SK-N-SH (cell line): ENCODE results near the gene MTAP. TPM values are rescaled to one million over a fixed set of nuclear protein-coding genes. Genes with fewer than 3 reads are reported as not detected.

Experiments used
- CTCF ChIA-PET: fragments of 300-600, 350-600 bp; formaldehyde crosslinking; extraction: SDS; loops from one replicate; lab custom pipeline; 2021; lab: Yijun Ruan, JAX
- POLR2A ChIA-PET: fragments of 350-600 bp; sonication (Branson Sonifier 250); formaldehyde crosslinking; extraction: SDS; loops from one replicate; lab custom pipeline; 2020; ENCODE audit warnings: antibody characterized with exemption, inconsistent platforms; lab: Yijun Ruan, JAX
- DNase-seq: peaks from one replicate; pipeline ENCODE4 v3.0.0; 2012
- H2AFZ ChIP-seq: fragments of 200-600 bp; sonication (generic); 2 replicates; pipeline ENCODE4 v1.8.1; 2016; ENCODE audit warnings: antibody characterized with exemption, mild to moderate bottlenecking, low read depth
- H3F3A ChIP-seq: fragments of 200-600 bp; sonication (generic); replicated peaks from 2 replicates; pipeline ENCODE3; 2016; ENCODE audit warnings: antibody characterized with exemption, mild to moderate bottlenecking; ENCODE audit not compliant: insufficient read depth
- H3K27ac ChIP-seq, 2 experiments: fragments of 200-500 bp in 1 of 2; fragments of 200-600 bp in 1 of 2; sonication (Bioruptor generic) in 1 of 2; sonication (generic), shearing (Covaris generic) in 1 of 2; 2 replicates each; pipeline versions ENCODE4 v1.5.1 to v1.6.1; 2014 to 2016; ENCODE audit warnings: low read depth in 2 of 2, inconsistent platforms in 1 of 2, low read length in 1 of 2, mild to moderate bottlenecking in 1 of 2, mixed read lengths in 1 of 2
- H3K27me3 ChIP-seq: fragments of 200-600 bp; sonication (generic), shearing (Covaris generic); 2 replicates; pipeline ENCODE4 v1.6.1; 2016; ENCODE audit warnings: mixed run types; ENCODE audit not compliant: insufficient read depth
- H3K36me3 ChIP-seq, 2 experiments: fragments of 200-500 bp in 1 of 2; fragments of 200-600 bp in 1 of 2; sonication (Bioruptor generic) in 1 of 2; sonication (generic) in 1 of 2; replicated peaks in 1 of 2; 2 replicates each; pipeline versions ENCODE3 to v1.5.1; 2014 to 2016; ENCODE audit warnings: low read length in 1 of 2, mild to moderate bottlenecking in 1 of 2; ENCODE audit not compliant: insufficient read depth in 2 of 2, control insufficient read depth in 1 of 2
- H3K4me1 ChIP-seq, 2 experiments: fragments of 200-500 bp in 1 of 2; fragments of 200-600 bp in 1 of 2; sonication (Bioruptor generic) in 1 of 2; sonication (generic), shearing (Covaris generic) in 1 of 2; 2 replicates each; pipeline versions ENCODE4 v1.5.1 to v1.6.1; 2014 to 2016; ENCODE audit warnings: low read depth in 1 of 2, low read length in 1 of 2, mixed run types in 1 of 2; ENCODE audit not compliant: insufficient read depth in 2 of 2, control insufficient read depth in 1 of 2
- H3K4me2 ChIP-seq: fragments of 200-600 bp; sonication (generic), shearing (Covaris generic); 2 replicates; pipeline ENCODE4 v1.6.1; 2017; ENCODE audit warnings: mixed run types
- H3K4me3 ChIP-seq, 2 experiments: fragments of 200-500 bp in 1 of 2; fragments of 200-600 bp in 1 of 2; sonication (Bioruptor generic) in 1 of 2; sonication (generic), shearing (Covaris generic) in 1 of 2; 2 replicates each; pipeline versions ENCODE4 v1.5.1 to v1.8.1; 2014 to 2016; ENCODE audit warnings: low read depth in 2 of 2, inconsistent platforms in 1 of 2, low read length in 1 of 2, mild to moderate bottlenecking in 1 of 2, mixed read lengths in 1 of 2, moderate library complexity in 1 of 2
- H3K79me2 ChIP-seq: fragments of 200-600 bp; sonication (generic); 2 replicates; pipeline ENCODE4 v1.8.1; 2017; ENCODE audit warnings: mild to moderate bottlenecking; ENCODE audit not compliant: insufficient read depth
- H3K9ac ChIP-seq: fragments of 200-600 bp; sonication (generic); 2 replicates; pipeline ENCODE4 v1.6.1; 2017; ENCODE audit warnings: mixed run types
- H3K9me2 ChIP-seq: fragments of 200-600 bp; sonication (generic); 2 replicates; pipeline ENCODE4 v1.6.1; 2017; ENCODE audit warnings: mixed run types
- H3K9me3 ChIP-seq: fragments of 200-600 bp; sonication (generic); 2 replicates; pipeline ENCODE4 v1.6.1; 2017; ENCODE audit warnings: mixed run types, mild to moderate bottlenecking, moderate library complexity
- H4K20me1 ChIP-seq: fragments of 200-600 bp; sonication (generic); 2 replicates; pipeline ENCODE4 v1.6.1; 2017; ENCODE audit warnings: mild to moderate bottlenecking, mixed run types; ENCODE audit not compliant: insufficient read depth
- CHD2 ChIP-seq: fragments of 150-350 bp; IDR thresholded peaks from 2 replicates; pipeline ENCODE4 v1.6.1; 2018; ENCODE audit warnings: low read length; ENCODE audit not compliant: partially characterized antibody
- ELF1 ChIP-seq: IDR thresholded peaks from 2 replicates; pipeline ENCODE4 v1.4.0; 2012
- GABPA ChIP-seq: IDR thresholded peaks from 2 replicates; pipeline ENCODE4 v1.4.0; 2012; ENCODE audit warnings: low read depth, mild to moderate bottlenecking
- JUND ChIP-seq: IDR thresholded peaks from 2 replicates; pipeline ENCODE4 v1.4.0; 2012
- MXI1 ChIP-seq: IDR thresholded peaks from 2 replicates; pipeline ENCODE4 v1.6.1; 2012; ENCODE audit warnings: mild to moderate bottlenecking, low read depth, low read length, improper control_type of control experiment
- TAF1 ChIP-seq: IDR thresholded peaks from 2 replicates; pipeline ENCODE4 v1.6.1; 2012; ENCODE audit warnings: low read depth, mild to moderate bottlenecking, low read length, moderate library complexity, borderline replicate concordance
- YY1 ChIP-seq: IDR thresholded peaks from 2 replicates; pipeline ENCODE4 v1.4.0; 2012; ENCODE audit warnings: low read depth, mild to moderate bottlenecking
- WGBS: methylation state at CpG from one replicate; pipeline ENCODE4 v1.1.6; 2017; ENCODE audit warnings: low lambda C conversion rate; 5-methylcytosine and 5-hydroxymethylcytosine counted together
- polyA plus RNA-seq, 3 experiments: library from polyadenylated mRNA; depleted of rRNA; stranded (reverse); fragments of >200 nt; gene quantifications; 2 replicates each; pipeline ENCODE4 v1.2.3, GENCODE V29; 2012
- TF ChIP-seq, protein P1 (sequence below): fragments of 150-350 bp; IDR thresholded peaks from 2 replicates; pipeline ENCODE4 v1.6.1; 2016; ENCODE audit warnings: mild to moderate bottlenecking, low read depth, low read length
- TF ChIP-seq, protein P2 (sequence below): fragments of 200-600 bp; sonication (generic); IDR thresholded peaks from 2 replicates; pipeline ENCODE4 v1.6.1; 2017; ENCODE audit warnings: antibody characterized with exemption, mild to moderate bottlenecking, moderate library complexity
- TF ChIP-seq, protein P3 (sequence below): IDR thresholded peaks from 2 replicates; pipeline ENCODE4 v1.6.1; 2012; ENCODE audit warnings: mild to moderate bottlenecking, low read depth, low read length, moderate library complexity

MTAP gene
- polyA plus RNA-seq, 1 of the 3 experiments (the other 2 are of a cell fraction) = 9.8 TPM

DNA sequence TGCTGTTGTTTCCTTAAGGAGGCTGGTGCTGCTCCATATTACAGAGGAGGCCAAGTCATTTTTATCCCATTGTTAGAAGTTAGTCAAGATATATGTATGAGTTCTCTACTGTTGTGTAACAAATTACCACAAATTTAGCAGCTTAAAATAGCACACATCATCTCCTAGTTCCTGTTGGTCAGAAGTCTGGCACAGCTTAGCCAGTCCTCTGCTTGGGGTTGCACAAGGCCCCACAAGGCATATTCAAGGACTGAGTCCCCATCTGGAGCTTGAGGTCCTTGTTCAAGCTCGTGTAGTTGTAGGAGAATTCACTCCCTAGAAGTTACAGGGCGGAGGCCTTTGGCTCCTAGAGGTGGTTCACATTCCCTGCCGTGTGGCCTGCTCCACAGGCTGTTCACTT lies 14.7 kb downstream of the MTAP start (continued):
- TF ChIP-seq, protein P1, sequence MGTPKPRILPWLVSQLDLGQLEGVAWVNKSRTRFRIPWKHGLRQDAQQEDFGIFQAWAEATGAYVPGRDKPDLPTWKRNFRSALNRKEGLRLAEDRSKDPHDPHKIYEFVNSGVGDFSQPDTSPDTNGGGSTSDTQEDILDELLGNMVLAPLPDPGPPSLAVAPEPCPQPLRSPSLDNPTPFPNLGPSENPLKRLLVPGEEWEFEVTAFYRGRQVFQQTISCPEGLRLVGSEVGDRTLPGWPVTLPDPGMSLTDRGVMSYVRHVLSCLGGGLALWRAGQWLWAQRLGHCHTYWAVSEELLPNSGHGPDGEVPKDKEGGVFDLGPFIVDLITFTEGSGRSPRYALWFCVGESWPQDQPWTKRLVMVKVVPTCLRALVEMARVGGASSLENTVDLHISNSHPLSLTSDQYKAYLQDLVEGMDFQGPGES = no peak

DNA sequence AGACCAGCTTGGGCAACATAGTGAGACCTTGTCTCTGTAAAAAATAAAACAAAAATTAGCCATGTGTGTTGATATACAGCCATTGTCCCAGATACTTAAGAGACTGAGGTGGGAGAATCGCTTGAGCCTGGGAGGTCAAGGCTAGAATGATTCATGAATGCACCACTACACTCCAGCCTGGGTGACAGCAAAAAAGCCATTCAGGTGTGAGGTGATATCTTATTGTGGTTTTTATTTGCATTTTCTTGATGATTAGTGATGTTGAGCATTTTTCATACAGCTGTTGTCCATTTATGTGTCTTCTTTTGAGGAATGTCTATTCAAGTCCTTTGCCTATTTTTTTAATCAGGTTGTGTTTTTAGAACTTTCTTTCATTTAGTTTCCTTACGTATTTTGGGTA lies 23.2 kb downstream of the MTAP start:
- ChIA-PET CTCF (interaction anchor here (0.9 to 1.6 kb wide), 3 partner anchors 12 to 212 kb away, joined by 3 to 5 read pairs (median 4); no protein-coding TSS in a partner anchor), POLR2A (no interaction called here)
- no peak for DNase-seq
- no peak overlapping the region for H3K9ac ChIP-seq
- H3K9me2 ChIP-seq = no peaks in the 10 kb centered on the region
- H3K4me3 ChIP-seq = no peak overlapping the region
- no peak overlapping the region for H2AFZ ChIP-seq
- H4K20me1 ChIP-seq = no peaks in the 10 kb centered on the region
- H3K36me3 ChIP-seq = peaks cover 24 to 32% of the 10 kb centered on the region in 2 experiments
- no peak overlapping the region for H3K4me2 ChIP-seq
- no peaks in the 10 kb centered on the region for H3K9me3 ChIP-seq
- no peaks in the 10 kb centered on the region for H3F3A ChIP-seq
- H3K4me1 ChIP-seq = no peaks in the 10 kb centered on the region
- TF ChIP-seq MXI1 = no peak
- TF ChIP-seq TAF1 = no peak
- no peak for TF ChIP-seq GABPA
- TF ChIP-seq JUND = no peak
- no peak for TF ChIP-seq YY1
- TF ChIP-seq, protein P2, sequence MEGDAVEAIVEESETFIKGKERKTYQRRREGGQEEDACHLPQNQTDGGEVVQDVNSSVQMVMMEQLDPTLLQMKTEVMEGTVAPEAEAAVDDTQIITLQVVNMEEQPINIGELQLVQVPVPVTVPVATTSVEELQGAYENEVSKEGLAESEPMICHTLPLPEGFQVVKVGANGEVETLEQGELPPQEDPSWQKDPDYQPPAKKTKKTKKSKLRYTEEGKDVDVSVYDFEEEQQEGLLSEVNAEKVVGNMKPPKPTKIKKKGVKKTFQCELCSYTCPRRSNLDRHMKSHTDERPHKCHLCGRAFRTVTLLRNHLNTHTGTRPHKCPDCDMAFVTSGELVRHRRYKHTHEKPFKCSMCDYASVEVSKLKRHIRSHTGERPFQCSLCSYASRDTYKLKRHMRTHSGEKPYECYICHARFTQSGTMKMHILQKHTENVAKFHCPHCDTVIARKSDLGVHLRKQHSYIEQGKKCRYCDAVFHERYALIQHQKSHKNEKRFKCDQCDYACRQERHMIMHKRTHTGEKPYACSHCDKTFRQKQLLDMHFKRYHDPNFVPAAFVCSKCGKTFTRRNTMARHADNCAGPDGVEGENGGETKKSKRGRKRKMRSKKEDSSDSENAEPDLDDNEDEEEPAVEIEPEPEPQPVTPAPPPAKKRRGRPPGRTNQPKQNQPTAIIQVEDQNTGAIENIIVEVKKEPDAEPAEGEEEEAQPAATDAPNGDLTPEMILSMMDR = no peak
- H3K27ac ChIP-seq = no peak overlapping the region
- H3K79me2 ChIP-seq = peaks cover 27% of the 10 kb centered on the region
- no peaks in the 10 kb centered on the region for H3K27me3 ChIP-seq
- WGBS = 98% methylated on average over 2 of the region's 2 CpGs

DNA sequence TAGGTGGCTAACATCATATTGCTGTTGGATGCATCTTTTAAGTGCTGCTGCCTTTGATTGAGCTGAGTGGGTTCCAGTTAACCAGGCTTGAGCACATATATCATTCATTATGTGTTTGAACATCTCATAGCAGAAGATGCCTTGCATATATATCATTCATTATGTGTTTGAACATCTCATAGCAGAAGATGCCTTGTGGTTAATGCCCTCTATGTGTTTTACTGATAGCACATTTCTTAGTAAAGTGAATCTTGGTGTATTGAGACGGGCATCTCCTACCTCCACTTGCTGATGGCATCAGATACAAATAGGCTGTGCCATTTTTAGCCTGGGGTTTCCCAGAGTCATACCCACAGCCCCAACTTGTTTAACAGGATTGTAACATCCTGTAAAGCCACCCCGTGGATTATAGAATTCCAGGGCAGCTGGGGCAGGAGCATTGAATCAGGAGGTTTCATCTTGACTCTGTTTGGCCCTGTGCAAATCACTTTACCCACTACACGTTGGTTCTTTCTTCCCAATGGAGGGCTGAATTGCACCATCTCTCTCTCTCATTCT lies 26.5 kb downstream of the MTAP start:
- TF ChIP-seq, protein P3, sequence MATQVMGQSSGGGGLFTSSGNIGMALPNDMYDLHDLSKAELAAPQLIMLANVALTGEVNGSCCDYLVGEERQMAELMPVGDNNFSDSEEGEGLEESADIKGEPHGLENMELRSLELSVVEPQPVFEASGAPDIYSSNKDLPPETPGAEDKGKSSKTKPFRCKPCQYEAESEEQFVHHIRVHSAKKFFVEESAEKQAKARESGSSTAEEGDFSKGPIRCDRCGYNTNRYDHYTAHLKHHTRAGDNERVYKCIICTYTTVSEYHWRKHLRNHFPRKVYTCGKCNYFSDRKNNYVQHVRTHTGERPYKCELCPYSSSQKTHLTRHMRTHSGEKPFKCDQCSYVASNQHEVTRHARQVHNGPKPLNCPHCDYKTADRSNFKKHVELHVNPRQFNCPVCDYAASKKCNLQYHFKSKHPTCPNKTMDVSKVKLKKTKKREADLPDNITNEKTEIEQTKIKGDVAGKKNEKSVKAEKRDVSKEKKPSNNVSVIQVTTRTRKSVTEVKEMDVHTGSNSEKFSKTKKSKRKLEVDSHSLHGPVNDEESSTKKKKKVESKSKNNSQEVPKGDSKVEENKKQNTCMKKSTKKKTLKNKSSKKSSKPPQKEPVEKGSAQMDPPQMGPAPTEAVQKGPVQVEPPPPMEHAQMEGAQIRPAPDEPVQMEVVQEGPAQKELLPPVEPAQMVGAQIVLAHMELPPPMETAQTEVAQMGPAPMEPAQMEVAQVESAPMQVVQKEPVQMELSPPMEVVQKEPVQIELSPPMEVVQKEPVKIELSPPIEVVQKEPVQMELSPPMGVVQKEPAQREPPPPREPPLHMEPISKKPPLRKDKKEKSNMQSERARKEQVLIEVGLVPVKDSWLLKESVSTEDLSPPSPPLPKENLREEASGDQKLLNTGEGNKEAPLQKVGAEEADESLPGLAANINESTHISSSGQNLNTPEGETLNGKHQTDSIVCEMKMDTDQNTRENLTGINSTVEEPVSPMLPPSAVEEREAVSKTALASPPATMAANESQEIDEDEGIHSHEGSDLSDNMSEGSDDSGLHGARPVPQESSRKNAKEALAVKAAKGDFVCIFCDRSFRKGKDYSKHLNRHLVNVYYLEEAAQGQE = no peak
- TF ChIP-seq JUND (no peak), ELF1 (no peak), YY1 (no peak), CHD2 (no peak), GABPA (no peak), TAF1 (no peak)
- TF ChIP-seq, protein P2 = no peak
- 77% methylated on average over 2 of the region's 3 CpGs for WGBS
- peaks cover 39 to 55% of the 10 kb centered on the region in 2 experiments for H3K36me3 ChIP-seq
- no peak for DNase-seq
- POLR2A ChIA-PET = no interaction called here
- H3K4me3 ChIP-seq = no peak overlapping the region
- no peaks in the 10 kb centered on the region; a peak in 1 of 4 replicates for H3K4me1 ChIP-seq
- H3K27me3 ChIP-seq = no peaks in the 10 kb centered on the region
- peaks cover 12% of the 10 kb centered on the region for H3K79me2 ChIP-seq
- no peaks in the 10 kb centered on the region for H4K20me1 ChIP-seq
- no peak overlapping the region for H3K27ac ChIP-seq
- H3K9me3 ChIP-seq = no peaks in the 10 kb centered on the region
- no peak overlapping the region for H3K9ac ChIP-seq
- H3K4me2 ChIP-seq = no peak overlapping the region
- CTCF ChIA-PET = no interaction called here
- no peaks in the 10 kb centered on the region for H3F3A ChIP-seq
- no peak overlapping the region for H2AFZ ChIP-seq
- no peaks in the 10 kb centered on the region for H3K9me2 ChIP-seq
